Measurements from ENCODE around the gene HDDC2. TPM values are rescaled to one million over a fixed set of nuclear protein-coding genes. Genes with fewer than 3 reads are reported as not detected.
A peak's percentile ranks its signal among the peaks of the same experiment; 100 is the strongest.

HDDC2 gene
- total and polyA plus RNA-seq, 12 donors: 94.2 to 166 (median 125) TPM

- no peaks in the 10 kb centered on the region for H3K9me3 ChIP-seq (replicated peaks in 1 of 3)
- intact Hi-C loops (cut with DNase I): no loop called here
These were observed 71.1 kb downstream of the HDDC2 start for GRCh38 chr6:125230674-125231073.

GRCh38 chr6:125228981-125229479 lies 72.7 kb downstream of the HDDC2 start:
- WGBS, 4 donors: 64 to 74% (median 68%) methylated on average over 6 of the region's 6 CpGs
- DNase-seq: no peak
- intact Hi-C loops (cut with DNase I): no loop called here
- Histone ChIP-seq H3K27ac (peak overlapping the region in 1 of 5 donors; percentile 37), H3K36me3 (replicated peaks in 1 of 2) (no peaks in the 10 kb centered on the region), H3K9me3 (replicated peaks in 1 of 3) (no peaks in the 10 kb centered on the region), H3K4me3 (peak overlapping the region in 1 of 4 donors; percentile 18), H3K4me1 (replicated peaks in 1 of 2) (peaks cover 40 to 44% of the 10 kb centered on the region in 2 donors), H3K27me3 (no peaks in the 10 kb centered on the region)
- TF ChIP-seq POLR2A (IDR thresholded peaks at IDR 0.05) (no peak), CTCF (IDR thresholded peaks at IDR 0.05) (no peak)

More at GRCh38 chr6:125230674-125231073, 71.1 kb downstream of the HDDC2 start:
- no peak overlapping the region for H3K4me3 ChIP-seq
- H3K4me1 ChIP-seq (replicated peaks in 1 of 2): peaks cover 27 to 35% of the 10 kb centered on the region in 2 donors
- no peak for TF ChIP-seq CTCF (IDR thresholded peaks at IDR 0.05)
- no peak for TF ChIP-seq POLR2A (IDR thresholded peaks at IDR 0.05)
- DNase-seq: no peak
- WGBS, 4 donors: 77 to 84% (median 78%) methylated on average over 3 of the region's 3 CpGs
- H3K27ac ChIP-seq: peak overlapping the region in 2 of 5 donors; percentile 4 to 82
- no peaks in the 10 kb centered on the region for H3K27me3 ChIP-seq
- no peaks in the 10 kb centered on the region for H3K36me3 ChIP-seq (replicated peaks in 1 of 2)

GRCh38 chr6:125227244-125227643 lies 74.5 kb downstream of the HDDC2 start:
- no peak overlapping the region for H3K27ac ChIP-seq
- peaks cover 42 to 46% of the 10 kb centered on the region in 2 donors for H3K4me1 ChIP-seq (replicated peaks in 1 of 2)
- intact Hi-C loops (cut with DNase I): no loop called here
- H3K27me3 ChIP-seq: no peaks in the 10 kb centered on the region
- H3K4me3 ChIP-seq: no peak overlapping the region
- TF ChIP-seq CTCF (IDR thresholded peaks at IDR 0.05) (no peak), POLR2A (IDR thresholded peaks at IDR 0.05) (no peak)
- no peaks in the 10 kb centered on the region for H3K36me3 ChIP-seq (replicated peaks in 1 of 2)
- 92 to 96% (median 95%) methylated on average over 6 of the region's 6 CpGs for WGBS, 4 donors
- no peaks in the 10 kb centered on the region for H3K9me3 ChIP-seq (replicated peaks in 1 of 3)
- no peak for DNase-seq

Other genes with a start within 250 kb of the HDDC2 start
- 1,000 to 10,000 TPM in 3 of 9 donors, 100 to 1,000 TPM in 5, 10 to 100 TPM in 1; 37.0 to 2,041 (median 627) TPM for gene TPD52L1, start 148.2 kb downstream of the HDDC2 start, total RNA-seq
- gene TPD52L1, start 148.2 kb downstream of the HDDC2 start, polyA plus RNA-seq: 100 to 1,000 TPM; 224 to 254 (median 226) TPM

Data from adrenal gland (tissue), 12 donors.